ENCODE data around the gene PSEN2. TPM values are rescaled to one million over a fixed set of nuclear protein-coding genes. Genes with fewer than 3 reads are reported as not detected.

The PSEN2 gene
- total and polyA plus RNA-seq, 9 of the 15 experiments (the other 6 are each of a cell fraction or from before 2014, with no cell fraction given) = 2.3 to 21.5 (median 13.7) TPM

- TF ChIP-seq ZNF431 (CRISPR knock-in tag; IDR thresholded peaks at IDR 0.05) = 0 out of 2 replicates have a peak, but pooled peaks have one; percentile 28
- peak; percentile 26 for TF ChIP-seq RBM25 (IDR thresholded peaks at IDR 0.05; ENCODE audit: low read depth, low read length, severe bottlenecking)
- TF ChIP-seq MYC (IDR thresholded peaks at IDR 0.05; ENCODE audit: low read depth, low read length) = peak; percentile 46
- TF ChIP-seq MYC (CRISPR knock-in tag; IDR thresholded peaks at IDR 0.05; ENCODE audit: borderline replicate concordance, low read depth) = no peak
- TF ChIP-seq ZNF551 (CRISPR knock-in tag; IDR thresholded peaks at IDR 0.05) = no peak
- TF ChIP-seq TFAM (CRISPR knock-in tag; conservative IDR thresholded peaks at IDR 0.05) = no peak
- TF ChIP-seq HNRNPK (IDR thresholded peaks at IDR 0.05; ENCODE audit: low read depth, low read length, poor library complexity, severe bottlenecking) = no peak
- no peak for TF ChIP-seq E2F8 (IDR thresholded peaks at IDR 0.05; ENCODE audit: low read depth, partially characterized antibody)
- TF ChIP-seq TAF1 (IDR thresholded peaks at IDR 0.05; ENCODE audit: control insufficient read depth, extremely low read depth, insufficient read depth, low read length, severe bottlenecking) = peak; percentile 34
- TF ChIP-seq TAF15 (IDR thresholded peaks at IDR 0.05; ENCODE audit: low read depth, low read length) = no peak
- peak; percentile 99 for TF ChIP-seq SAFB (IDR thresholded peaks at IDR 0.05; ENCODE audit: borderline replicate concordance, low read depth, low read length)
- no peak for TF ChIP-seq MED1 (CRISPR knock-in tag; IDR thresholded peaks at IDR 0.05; ENCODE audit: borderline replicate concordance)
- TF ChIP-seq ELF2 (CRISPR knock-in tag; IDR thresholded peaks at IDR 0.05) = peak; percentile 56; the same call in 1 of the 2 replicates
- TF ChIP-seq ZNF766 (CRISPR knock-in tag; conservative IDR thresholded peaks at IDR 0.05) = peak; percentile 79; the same call in 1 of the 2 replicates
- peak; percentile 74 for TF ChIP-seq ZBTB1 (CRISPR knock-in tag; IDR thresholded peaks at IDR 0.05; ENCODE audit: borderline replicate concordance, low read depth)
- TF ChIP-seq, protein P1, sequence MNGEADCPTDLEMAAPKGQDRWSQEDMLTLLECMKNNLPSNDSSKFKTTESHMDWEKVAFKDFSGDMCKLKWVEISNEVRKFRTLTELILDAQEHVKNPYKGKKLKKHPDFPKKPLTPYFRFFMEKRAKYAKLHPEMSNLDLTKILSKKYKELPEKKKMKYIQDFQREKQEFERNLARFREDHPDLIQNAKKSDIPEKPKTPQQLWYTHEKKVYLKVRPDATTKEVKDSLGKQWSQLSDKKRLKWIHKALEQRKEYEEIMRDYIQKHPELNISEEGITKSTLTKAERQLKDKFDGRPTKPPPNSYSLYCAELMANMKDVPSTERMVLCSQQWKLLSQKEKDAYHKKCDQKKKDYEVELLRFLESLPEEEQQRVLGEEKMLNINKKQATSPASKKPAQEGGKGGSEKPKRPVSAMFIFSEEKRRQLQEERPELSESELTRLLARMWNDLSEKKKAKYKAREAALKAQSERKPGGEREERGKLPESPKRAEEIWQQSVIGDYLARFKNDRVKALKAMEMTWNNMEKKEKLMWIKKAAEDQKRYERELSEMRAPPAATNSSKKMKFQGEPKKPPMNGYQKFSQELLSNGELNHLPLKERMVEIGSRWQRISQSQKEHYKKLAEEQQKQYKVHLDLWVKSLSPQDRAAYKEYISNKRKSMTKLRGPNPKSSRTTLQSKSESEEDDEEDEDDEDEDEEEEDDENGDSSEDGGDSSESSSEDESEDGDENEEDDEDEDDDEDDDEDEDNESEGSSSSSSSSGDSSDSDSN (IDR thresholded peaks at IDR 0.05; ENCODE audit: borderline replicate concordance in 1 of 2, low read depth in 2 of 2, low read length in 2 of 2) = peak; percentile 77 to 92; a peak in 3 of 4 replicates
- TF ChIP-seq ZNF778 (CRISPR knock-in tag; IDR thresholded peaks at IDR 0.05) = no peak
- TF ChIP-seq, protein P2, sequence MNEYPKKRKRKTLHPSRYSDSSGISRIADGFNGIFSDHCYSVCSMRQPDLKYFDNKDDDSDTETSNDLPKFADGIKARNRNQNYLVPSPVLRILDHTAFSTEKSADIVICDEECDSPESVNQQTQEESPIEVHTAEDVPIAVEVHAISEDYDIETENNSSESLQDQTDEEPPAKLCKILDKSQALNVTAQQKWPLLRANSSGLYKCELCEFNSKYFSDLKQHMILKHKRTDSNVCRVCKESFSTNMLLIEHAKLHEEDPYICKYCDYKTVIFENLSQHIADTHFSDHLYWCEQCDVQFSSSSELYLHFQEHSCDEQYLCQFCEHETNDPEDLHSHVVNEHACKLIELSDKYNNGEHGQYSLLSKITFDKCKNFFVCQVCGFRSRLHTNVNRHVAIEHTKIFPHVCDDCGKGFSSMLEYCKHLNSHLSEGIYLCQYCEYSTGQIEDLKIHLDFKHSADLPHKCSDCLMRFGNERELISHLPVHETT (CRISPR knock-in tag; conservative IDR thresholded peaks at IDR 0.05 in 1 of 2, IDR thresholded peaks at IDR 0.05 in 1 of 2) = peak in 1 of 2 experiments; percentile 51; a peak in 1 of 4 replicates
- no peak for TF ChIP-seq HEY1 (CRISPR knock-in tag; IDR thresholded peaks at IDR 0.05; ENCODE audit: borderline replicate concordance)
These were observed at the start of gene PSEN2 (continued) for GRCh38 chr1:226870401-226871279.
